Islet precursor cell (in vitro differentiated cells): ENCODE results near the gene CLEC14A.

Source experiments
- DNase-seq: peaks from one replicate; pipeline ENCODE4 v3.0.0-alpha.2; 2018

CLEC14A gene

DNA sequence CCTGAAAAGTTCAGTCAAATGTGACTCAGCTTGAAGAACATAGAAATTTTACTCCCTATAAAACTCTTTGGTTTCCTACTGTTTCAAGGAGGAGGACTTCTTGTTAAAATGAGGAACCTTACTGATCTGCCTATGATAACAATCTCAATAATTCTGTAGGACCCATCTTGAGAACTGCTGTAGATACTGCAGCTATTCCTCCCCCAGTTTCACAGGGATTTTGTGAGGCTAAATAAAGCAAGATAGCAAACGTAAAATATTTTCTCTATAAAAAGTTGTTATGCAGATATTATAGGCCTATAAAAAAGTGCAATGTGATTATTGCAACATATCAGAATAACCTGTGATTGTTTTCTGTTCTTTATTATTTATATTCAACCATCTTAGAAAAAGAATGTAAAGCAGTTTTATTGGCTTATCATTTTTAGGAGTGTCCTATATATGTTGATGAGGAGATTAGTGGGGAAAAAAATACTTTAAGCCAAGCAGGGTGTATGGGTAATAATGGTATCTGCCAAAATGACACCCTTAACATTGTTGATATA lies 12.1 kb downstream of the CLEC14A start:
- no peak for DNase-seq

DNA sequence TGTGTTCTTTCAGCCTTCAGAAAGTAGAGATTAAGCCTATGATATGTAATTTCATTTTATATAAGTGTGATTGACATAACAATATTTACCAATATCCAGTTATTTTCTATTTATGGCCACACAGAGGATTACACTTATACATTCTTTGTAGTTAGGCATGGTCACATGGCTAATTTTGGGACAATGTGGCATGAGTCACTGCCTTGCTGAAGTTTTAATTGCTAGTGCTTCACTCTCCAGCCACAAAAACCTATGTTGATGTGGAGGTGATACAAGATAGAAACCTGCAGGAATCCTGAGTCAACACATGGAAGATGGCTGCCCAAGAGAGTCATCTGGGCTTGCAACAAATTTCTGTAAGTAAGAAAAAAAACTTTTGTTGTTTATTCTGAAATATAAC lies 17.0 kb downstream of the CLEC14A start:
- DNase-seq, result no peak

DNA sequence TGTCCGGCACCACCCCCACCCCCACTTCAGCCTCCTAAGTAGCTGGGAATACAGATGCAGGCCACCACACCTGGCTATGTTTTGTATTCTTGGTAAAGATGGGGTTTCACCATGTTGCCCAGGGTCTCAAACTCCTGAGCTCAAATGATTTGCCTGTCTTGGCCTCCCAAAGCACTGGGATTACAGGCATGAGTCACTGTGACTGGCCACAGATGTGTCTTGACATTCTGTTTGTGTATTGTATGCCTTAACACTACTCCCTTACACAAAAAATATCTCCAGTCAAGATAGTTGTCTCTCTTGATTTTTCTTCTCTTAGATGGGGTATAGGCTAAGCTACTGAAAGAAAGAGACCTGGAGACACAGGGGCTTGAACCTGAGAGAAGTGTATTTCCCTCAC lies 17.6 kb downstream of the CLEC14A start:
- DNase-seq, result no peak

DNA sequence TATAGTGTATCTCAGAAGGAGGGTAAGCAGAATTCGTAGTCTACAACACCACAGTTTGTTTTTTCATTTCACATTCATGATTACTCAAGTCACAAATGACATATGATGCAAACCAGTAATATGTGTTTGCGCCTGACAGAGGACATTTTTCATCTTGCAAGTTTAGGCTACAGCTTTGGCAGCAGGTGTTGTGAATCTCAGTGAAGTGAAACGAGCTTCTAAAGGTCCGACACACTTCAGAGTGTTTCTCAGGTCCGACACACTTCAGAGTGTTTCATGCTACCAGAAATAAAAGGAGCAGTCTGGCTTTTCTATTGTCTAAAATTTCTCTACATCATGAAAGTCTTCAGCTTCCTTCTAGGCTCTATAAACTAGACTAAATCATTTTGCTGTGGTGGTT lies 22.7 kb downstream of the CLEC14A start:
- DNase-seq, result no peak

DNA sequence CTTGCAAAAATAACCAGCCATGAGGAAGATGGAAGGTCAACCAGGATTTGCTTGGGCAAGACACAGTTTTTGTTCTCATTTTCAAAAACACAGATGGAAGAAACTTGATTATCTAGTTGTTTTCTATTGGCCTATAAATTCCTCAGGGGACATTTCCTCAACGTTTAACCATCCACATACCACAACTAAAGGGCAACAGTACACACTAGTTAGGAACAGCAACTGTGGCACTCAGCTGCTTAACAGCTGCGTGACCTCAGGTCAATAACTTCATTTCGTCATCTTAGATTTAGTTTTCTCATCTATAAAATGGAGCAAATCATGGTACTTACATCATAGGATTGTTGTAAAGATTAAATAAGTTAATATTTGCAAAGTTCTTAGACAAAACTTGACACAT lies 29.5 kb downstream of the CLEC14A start:
- DNase-seq, result no peak

DNA sequence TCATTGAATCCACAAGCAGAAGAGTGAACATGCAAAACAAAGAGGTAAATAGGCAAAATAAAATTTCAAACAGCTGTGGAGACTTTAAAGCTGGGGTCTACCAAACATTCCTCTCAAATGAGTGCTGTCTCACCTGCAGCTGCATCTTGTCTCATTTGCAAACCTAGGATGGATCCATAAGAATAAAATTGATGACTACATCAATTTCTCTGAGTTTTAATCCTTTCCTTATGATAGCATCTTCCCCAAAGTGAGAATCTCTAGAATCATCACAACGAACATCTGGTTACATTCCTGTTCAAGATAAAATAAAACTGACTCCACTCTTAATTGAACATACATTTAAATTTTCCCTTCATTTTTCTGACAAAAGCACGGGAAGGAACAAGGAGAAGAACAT lies 29.9 kb downstream of the CLEC14A start:
- no peak for DNase-seq

DNA sequence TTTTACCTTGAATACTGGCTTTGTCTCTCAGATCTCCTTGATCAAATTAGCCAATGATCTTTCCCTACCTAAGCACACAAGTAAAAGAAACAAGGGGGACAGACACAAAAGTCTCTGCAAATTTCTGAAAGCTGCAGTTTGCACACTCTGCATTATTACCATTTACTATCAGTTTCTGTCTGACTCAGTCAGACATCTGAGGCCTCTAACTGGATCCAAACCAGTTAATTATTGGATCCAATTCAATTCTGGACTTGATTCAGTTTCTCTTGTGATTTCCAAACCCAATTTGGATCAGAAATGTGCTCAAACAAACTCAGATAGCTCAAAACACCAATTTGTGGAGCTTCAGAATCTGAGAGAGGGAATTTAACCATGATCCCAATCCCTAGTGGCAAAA lies 31.6 kb downstream of the CLEC14A start:
- DNase-seq, result no peak

DNA sequence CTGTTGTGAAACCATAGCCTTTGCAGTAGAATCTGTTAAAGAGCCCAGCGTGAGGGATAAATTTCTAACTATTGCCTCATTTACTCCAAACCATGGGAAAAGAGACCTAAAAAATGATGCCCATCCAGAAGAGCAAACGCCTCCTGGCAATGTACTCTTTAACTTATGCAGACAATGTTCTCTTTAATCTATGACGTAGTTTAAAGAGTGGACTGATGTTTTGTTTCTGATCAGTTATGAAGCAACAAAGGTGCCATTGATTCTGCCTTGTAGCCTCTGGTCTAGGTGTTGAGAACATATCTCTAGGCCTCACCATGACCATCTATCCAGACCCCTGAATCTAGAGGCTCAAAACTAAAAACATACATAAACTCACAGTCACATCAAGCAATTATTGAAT lies 34.8 kb downstream of the CLEC14A start:
- no peak for DNase-seq

DNA sequence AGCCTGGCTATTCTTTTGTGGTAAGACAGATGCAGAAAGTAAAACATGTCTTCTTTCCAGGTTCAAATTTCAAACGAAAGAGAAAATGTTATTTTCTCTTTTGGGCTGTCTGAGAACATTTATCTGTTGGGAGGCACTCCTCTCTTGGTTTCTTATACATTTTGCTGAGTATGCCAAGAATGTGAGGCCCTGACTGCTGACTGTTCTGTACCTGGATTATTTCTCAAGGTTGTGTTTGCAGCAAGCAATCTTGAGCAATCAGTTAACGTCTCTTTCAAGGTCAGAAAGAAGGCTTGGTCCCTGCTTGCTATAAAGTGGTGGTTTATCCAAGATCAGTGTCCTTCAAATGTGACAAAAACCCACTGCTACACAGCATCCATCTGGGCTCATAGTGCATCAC lies 38.3 kb downstream of the CLEC14A start:
- no peak for DNase-seq

DNA sequence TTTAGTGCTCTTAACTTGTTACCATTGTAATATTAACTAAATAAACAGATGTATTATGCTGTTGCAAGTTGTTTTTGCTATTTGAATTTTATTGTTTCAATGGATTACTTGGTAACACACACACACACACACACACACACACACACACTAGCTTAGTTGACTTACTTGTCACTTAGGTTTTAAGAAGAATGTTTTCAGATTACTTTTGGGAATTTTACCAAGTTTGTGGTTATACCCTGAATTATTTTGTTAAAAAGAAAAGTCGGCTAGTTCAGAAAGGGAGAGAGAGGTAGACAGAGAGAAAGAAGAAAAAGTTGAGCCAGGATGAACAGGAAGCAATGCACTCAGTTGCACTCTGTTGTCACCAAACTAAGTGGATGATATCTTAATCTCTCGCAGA lies 42.9 kb downstream of the CLEC14A start:
- no peak for DNase-seq

DNA sequence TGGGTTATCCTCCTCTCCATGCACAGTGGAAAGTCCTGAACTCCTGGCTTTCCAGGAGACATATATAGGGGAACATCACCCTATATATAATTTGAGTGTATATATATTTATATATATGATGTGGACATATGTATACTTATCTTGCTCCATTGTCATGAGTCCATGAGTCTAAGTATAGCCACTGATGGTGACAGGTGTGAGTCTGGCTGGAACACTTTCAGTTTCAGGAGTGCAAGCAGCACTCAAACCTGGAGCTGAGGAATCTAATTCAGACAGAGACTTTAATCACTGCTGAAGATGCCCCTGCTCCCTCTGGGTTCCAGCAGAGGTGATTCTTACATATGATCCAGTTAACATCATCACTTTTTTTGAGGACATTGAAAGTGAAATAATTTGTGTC lies 43.8 kb downstream of the CLEC14A start:
- DNase-seq, result no peak

DNA sequence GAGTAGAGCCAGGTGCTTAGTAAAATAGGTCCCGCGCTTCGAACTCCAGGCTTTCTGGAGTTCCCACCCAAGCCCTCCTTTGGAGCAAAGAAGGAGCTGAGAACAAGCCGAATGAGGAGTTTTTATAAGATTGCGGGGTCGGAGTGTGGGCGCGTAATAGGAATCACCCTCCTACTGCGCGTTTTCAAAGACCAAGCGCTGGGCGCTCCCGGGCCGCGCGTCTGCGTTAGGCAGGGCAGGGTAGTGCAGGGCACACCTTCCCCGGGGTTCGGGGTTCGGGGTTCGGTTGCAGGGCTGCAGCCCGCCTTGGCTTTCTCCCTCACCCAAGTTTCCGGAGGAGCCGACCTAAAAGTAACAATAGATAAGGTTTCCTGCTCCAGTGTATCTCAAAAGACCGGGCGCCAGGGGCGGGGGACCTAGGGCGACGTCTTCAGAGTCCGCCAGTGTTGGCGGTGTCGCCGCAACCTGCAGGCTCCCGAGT lies 44.6 kb downstream of the CLEC14A start:
- DNase-seq, result peak; percentile 50

DNA sequence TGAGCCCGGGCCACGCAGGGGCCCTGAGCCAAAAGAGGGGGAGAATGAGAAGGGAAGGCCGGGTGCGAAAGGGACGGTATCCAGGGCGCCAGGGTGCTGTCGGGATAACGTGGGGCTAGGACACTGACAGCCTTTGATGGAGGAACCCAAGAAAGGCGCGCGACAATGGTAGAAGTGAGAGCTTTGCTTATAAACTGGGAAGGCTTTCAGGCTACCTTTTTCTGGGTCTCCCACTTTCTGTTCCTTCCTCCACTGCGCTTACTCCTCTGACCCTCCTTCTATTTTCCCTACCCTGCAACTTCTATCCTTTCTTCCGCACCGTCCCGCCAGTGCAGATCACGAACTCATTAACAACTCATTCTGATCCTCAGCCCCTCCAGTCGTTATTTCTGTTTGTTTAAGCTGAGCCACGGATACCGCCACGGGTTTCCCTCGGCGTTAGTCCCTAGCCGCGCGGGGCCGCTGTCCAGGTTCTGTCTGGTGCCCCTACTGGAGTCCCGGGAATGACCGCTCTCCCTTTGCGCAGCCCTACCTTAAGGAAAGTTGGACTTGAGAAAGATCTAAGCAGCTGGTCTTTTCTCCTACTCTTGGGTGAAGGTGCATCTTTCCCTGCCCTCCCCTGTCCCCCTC lies 45.2 kb downstream of the CLEC14A start:
- DNase-seq, result peak; percentile 73

DNA sequence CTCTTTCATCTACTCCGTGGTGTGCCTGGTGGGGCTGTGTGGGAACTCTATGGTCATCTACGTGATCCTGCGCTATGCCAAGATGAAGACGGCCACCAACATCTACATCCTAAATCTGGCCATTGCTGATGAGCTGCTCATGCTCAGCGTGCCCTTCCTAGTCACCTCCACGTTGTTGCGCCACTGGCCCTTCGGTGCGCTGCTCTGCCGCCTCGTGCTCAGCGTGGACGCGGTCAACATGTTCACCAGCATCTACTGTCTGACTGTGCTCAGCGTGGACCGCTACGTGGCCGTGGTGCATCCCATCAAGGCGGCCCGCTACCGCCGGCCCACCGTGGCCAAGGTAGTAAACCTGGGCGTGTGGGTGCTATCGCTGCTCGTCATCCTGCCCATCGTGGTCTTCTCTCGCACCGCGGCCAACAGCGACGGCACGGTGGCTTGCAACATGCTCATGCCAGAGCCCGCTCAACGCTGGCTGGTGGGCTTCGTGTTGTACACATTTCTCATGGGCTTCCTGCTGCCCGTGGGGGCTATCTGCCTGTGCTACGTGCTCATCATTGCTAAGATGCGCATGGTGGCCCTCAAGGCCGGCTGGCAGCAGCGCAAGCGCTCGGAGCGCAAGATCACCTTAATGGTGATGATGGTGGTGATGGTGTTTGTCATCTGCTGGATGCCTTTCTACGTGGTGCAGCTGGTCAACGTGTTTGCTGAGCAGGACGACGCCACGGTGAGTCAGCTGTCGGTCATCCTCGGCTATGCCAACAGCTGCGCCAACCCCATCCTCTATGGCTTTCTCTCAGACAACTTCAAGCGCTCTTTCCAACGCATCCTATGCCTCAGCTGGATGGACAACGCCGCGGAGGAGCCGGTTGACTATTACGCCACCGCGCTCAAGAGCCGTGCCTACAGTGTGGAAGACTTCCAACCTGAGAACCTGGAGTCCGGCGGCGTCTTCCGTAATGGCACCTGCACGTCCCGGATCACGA lies 46.0 kb downstream of the CLEC14A start:
- DNase-seq, result peak; percentile 55

DNA sequence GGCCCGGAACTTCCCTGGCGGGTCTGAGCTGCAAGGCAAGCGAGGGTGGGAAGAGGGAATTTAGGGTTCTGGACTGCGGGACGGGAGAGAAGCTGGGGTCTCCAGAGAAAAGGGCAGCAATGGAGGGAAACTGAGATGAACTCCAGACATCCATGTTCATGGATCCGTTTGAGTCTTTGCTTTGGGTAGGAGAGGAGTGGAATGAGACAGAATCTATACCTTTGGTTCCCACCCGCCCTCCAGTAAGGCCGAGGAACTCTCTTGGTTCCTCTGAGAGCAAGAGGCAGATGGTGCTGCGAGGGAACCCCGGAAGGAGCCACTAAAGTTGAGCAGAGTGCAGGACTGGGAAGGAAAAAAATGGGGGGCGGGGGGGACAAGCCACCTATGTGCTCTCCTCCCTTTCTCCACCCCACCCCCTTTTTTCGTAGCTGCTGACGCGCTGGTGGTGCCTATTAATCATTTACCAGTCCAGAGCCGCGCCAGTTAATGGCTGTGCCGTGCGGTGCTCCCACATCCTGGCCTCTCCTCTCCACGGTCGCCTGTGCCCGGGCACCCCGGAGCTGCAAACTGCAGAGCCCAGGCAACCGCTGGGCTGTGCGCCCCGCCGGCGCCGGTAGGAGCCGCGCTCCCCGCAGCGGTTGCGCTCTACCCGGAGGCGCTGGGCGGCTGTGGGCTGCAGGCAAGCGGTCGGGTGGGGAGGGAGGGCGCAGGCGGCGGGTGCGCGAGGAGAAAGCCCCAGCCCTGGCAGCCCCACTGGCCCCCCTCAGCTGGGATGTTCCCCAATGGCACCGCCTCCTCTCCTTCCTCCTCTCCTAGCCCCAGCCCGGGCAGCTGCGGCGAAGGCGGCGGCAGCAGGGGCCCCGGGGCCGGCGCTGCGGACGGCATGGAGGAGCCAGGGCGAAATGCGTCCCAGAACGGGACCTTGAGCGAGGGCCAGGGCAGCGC lies 47.0 kb downstream of the CLEC14A start:
- peak; percentile 70 for DNase-seq

DNA sequence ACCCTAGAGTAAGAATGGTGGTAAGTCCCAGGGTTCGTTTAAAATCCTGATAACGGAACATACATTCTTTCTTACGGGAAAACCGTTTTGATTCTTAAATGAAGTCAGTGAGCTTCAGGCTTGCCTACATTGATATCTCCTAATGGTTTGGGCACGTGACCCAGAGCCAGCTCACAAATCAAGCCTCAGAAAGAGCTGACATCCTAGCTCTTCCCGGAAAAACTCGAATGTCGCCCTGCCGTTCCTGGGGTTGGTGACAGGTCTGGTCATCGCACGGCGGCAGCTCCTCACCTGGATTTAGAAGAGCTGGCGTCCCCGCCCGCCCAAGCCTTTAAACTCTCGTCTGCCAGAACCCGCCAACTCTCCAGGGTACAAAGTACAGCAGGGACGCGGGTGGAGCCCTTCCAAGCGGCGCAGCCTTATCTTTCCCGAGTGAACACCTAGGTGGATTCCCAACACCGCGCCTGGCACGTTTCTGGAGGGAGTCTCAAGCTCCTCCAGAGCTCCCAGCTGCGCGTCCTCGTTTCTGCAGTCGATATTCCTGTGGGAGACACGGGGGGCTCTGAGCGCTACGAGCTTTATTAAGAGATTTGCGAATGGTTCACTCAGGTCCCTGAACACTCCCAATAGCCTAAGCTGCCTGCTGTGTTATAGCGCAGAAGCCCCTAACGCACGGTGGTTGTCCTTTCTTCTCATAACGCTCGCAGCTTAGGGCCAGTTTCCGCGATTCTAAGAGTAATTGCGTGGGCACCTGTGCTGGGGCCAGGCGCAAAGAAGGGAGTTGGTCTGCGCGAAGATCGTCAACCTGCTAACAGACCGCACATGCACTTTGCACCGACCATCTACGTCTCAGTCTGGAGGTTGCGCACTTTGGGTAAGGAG lies 47.9 kb downstream of the CLEC14A start, which contains the start of gene SSTR1:
TSS of gene SSTR1 (plus strand) at position 169 of the 882 bp plus-strand sequence. CDS start 1,486 bp downstream, outside the sequence.
- DNase-seq, result peak; percentile 54

DNA sequence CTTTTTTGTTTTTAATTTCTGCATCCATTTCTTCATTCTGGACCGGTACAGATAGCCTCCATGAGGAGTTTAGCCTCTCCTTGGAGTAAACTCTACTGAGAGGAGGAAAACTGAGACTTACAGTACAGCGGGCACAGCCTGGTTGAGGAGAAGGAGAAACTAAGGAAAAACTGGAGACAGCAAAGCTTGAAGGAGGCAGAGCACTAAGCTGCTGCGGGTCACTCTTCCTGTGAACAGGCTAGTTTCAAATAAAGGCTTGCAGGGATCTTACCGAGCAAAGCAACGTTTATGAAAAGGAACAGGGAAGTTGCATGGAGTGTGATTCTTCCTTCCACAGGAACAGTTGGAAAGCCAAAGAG lies 48.5 kb downstream of the CLEC14A start:
- no peak for DNase-seq

DNA sequence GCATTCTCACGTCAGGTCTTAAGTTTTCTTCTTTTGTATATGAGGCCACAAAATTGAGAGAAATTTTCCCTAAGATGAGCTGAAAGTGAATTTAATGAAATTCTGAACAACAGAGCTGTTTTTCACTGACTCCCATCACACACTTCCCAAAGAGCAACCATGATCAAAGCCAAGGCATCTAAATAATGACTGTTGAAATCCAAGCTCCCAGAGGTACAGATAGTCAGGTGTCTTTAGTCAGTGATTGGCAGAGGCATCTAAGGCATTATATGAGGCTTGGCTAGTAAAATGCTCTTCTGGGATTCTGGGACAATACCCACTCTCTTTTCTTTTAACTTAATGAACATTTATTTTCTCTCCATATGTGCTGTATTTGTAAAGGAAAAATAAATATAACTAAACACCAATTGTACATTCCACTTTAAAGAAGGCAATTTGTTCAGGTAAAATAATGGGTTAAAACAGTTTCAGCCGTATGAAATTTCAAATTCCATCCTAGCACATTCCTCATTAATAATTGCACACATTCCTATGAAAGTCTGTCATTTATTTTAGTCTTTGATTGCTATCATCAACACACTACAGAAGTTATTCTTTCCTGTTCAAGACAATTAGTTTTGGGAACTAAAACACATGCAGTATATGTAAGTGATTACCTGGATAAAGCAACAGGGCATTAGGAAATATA lies 49.1 kb downstream of the CLEC14A start:
- DNase-seq, result no peak

DNA sequence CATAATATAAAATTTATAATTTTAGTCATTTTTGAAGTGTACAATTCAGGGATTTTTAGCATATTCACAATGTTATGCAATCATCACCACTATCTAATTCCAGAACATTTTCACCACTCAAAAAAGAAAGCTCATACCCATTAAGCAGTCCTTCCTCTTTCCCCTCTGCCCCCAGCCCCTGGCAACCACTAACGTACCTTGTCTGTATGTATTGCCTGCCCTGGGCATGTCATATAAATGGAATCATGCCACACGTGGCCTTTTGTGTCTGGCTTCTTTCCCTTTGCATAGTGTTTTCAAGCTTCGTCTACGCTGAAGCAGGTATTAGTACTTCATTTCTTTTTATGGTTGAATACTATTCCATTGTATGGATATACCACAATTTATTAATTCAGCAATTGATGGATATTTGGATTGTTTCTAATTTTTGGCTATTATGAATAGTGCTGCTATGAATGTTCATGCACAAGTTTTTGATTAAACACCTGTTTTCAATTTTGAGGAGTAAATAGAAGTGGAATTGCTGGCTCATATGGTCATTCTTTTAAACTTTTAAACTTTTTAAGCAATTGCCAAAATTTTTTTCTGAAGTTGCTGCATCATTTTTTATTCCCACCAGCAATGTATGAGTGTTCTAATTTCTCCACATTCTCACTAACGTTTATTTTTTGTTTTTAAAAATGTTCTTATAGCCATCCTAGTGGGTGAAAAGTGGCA lies 49.8 kb downstream of the CLEC14A start:
- no peak for DNase-seq

DNA sequence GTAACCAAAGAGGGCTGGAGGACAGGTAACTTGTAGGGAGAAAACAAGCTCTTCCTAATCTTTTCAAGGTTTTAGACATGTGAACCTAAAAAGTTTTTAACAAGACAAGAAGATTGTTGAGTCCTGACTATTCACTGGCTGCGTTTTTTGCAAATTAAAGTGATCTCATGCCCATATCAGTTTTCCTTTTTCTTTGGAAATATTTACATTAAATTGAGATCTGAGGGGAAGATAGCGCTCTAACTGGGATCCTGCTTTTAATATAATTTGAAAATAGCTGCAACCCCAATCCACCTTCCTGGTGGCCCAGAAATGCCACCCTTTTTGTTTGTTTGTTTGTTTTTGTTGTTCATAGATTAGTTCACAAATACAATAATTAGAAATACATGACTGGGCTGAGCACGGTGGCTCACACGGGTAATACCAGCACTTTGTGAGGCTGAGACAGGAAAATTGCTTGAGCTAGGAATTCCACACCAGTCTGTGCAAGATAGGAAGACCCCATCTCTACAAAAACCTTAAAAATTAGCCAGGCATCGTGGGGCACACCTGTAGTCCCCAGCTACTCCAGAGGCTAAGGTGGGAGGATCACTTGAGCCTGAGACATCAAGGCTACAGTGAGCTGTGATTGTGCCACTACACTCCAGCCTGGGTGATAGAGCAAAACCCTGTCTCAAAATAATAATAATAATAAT lies 50.6 kb downstream of the CLEC14A start:
- no peak for DNase-seq
